AG09319 (cell line): Measurements from ENCODE around the gene SLC22A12.

Experiments
- DNase-seq: peaks from one replicate; pipeline ENCODE4 v3.0.0-alpha.2; 2010; ENCODE audit warnings: low read depth; ENCODE audit errors: extremely low read depth
- TF ChIP-seq, protein P1 (sequence below): IDR thresholded peaks from 2 replicates; pipeline ENCODE4 v1.5.1; 2011; ENCODE audit warnings: low read depth, mild to moderate bottlenecking, inconsistent platforms, low read length, moderate library complexity

SLC22A12 gene

DNA sequence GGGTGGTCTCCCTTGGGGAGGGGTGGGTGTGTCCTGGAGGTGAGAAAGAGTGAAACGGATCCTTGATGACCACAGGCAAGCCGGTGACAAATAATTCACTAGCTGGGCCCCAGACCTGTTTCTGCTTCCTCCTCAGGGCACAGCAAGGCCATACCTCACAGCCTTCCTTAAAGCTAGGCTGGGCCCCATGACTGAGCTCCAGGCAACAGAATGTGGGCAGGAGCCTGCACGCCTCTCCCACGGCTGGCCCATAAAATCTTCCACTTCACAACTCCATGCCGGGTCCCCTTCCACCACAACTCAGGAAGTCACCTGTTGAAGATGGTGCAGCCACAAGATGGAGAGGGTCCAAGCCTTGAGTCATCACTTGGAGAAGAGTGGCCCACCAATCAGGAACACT lies 23.9 kb downstream of the SLC22A12 start:
- DNase-seq = no peak
- TF ChIP-seq, protein P1, sequence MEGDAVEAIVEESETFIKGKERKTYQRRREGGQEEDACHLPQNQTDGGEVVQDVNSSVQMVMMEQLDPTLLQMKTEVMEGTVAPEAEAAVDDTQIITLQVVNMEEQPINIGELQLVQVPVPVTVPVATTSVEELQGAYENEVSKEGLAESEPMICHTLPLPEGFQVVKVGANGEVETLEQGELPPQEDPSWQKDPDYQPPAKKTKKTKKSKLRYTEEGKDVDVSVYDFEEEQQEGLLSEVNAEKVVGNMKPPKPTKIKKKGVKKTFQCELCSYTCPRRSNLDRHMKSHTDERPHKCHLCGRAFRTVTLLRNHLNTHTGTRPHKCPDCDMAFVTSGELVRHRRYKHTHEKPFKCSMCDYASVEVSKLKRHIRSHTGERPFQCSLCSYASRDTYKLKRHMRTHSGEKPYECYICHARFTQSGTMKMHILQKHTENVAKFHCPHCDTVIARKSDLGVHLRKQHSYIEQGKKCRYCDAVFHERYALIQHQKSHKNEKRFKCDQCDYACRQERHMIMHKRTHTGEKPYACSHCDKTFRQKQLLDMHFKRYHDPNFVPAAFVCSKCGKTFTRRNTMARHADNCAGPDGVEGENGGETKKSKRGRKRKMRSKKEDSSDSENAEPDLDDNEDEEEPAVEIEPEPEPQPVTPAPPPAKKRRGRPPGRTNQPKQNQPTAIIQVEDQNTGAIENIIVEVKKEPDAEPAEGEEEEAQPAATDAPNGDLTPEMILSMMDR = no peak

DNA sequence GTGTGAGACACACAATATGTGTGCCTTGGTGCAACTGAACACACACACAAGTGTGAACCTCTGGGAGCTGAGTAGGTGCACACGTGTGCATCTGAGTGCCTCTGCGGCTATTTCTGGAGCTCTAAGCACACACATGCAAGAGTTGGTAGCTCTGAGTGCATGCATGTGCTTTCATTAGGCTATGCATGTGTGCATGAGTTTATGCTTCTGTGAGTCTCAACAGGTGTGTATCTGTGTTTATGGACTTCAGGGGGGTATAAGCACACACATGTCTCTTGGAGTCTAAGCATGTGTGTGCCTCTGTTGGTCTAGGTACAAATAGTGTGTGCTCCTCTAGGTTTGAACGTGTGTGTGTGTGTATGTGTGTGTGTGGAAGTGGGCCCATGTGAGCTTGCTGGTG lies 25.8 kb downstream of the SLC22A12 start:
- DNase-seq = no peak

DNA sequence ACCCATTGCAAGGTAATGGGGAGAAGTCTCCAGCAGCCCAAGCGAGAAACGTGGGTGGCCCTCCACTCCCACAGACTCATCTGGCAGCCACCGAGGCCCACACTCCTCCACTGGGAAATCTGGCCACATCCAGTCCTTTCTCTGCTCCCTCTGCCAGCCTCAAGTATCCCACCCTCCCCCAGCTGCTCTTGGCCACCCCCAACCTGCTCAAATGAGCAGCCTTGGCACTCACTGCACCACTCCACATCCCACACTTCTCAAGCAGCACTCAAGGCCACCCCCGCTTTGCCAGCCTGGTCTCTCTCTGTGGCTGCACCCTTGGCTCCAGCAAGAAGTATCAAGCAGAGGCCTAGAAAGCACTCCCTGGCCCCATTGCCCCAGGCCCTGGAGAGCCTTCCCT lies 28.2 kb downstream of the SLC22A12 start:
- TF ChIP-seq, protein P1 = no peak
- no peak for DNase-seq

More for the DNA sequence above, 25.8 kb downstream of the SLC22A12 start:
- TF ChIP-seq, protein P1 = no peak

DNA sequence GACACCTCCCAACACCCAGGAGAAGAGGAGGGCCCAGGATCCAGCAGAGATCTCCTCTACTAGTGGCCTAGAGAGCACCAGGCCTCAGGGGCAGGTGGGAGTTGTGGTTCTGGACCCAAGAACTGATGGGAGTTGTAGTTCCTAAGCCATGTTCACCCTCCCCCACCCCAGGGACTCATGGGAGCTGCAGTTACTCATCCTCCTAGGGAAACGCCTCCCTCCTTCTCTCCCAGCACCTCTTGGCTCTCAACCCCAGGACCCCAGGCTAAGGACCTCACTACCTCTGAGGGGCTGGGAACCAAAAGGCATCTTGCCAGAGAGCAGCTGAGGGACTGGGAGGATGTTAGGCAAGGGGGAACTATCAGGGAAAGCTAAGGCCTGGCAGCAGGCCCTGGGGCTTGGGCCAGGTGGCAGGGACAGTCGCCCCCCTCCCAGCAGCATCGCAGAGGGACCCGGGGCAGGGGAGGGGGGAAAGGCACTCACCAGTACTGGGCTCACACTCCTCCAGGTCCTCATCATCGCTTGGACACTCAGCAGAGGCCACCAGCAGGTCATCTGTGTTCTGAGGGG lies 28.9 kb downstream of the SLC22A12 start:
- TF ChIP-seq, protein P1 = no peak
- no peak for DNase-seq

DNA sequence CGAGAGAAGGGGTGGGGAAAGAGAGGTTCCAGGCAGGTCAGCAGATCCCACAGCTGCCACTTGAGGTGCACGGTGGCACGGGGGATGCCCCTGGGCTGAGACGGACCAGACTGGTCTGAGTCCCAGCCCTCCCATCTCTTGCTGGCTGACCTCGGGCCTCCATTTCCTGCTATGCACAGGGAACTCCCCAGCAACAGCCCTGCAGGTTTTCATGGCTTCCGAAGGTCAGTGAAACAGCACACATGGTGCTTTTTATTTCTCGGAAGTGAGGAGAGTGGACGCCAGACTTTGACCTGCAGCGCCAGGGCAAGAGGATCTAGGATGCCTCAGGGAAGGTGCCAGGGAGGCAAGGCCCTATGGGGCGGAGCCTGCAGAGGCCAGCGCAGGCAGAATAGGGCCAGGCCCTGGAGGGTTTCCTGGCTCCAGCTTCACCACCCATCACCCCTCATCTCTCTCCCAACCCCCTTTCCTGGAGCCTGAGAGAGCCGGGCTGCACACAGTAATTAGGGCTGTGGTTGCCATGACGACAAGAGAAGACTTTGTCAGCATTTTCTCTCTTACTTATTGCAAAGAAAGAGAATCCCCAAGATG lies 29.5 kb downstream of the SLC22A12 start:
- TF ChIP-seq, protein P1 = no peak
- DNase-seq = no peak

DNA sequence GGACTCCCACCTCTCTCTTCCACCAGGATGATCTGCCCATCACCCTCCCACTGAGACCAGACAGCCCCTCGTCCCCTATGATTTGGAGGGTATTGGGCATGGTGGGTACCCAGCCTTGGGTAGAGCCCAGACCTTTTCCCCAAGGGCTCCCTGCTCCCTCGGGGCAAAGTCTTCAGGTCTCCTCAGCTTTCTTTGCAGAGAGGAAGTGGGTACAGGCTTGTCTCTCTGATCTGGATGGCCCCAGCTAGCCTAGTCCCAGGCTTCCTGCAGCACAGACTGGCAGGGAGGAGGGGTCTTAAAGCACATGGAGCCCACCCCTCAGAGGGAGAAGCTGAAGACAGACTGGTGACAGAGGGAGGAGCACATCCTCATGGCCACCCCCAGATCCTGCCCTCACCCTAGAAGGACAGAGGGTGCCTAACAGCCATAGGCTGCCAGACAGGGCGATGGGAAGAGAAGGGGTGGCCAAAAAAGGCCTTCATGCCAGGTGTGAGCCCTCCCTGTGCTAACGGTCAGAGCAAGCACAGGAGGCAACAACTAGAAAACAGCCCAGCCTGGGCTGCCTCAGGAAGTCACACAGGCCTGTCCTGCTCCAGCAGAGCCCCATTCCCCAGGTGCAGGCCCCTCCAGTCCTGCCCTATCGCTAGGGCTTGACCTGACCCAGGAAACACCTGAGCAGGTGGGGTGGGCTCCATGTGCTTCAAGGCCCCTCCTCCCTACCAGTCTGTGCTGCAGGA lies 30.4 kb downstream of the SLC22A12 start:
- DNase-seq = no peak
- TF ChIP-seq, protein P1 = no peak

DNA sequence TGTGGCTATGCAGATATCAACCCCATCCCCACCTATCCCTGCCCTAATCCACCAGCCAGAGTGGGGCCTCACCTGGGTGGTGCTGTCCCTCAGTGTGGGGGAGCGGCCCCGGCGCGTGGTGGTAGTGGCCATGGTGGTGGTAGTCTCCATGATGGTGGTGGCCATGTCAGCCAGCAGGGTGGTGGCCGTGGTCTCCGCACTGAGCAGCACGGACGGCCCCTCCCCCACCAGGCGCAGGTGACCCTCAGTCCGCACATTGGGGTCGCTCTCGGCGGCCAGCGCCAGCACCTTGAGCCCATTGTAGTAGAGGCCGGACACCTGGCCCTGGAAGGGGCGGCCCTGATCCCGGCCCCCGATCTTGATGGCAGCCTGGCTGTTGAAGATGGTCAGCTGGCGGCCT lies 31.7 kb downstream of the SLC22A12 start:
- TF ChIP-seq, protein P1 = no peak
- DNase-seq = no peak
